GM19025 (cell line): Measurements from ENCODE around the gene TMEM30B.

Experiments used
- ATAC-seq: cut with Tn5 transposase; IDR thresholded peaks from one replicate; pipeline ENCODE4 v1.9.1; 2021; ENCODE audit warnings: mild to moderate bottlenecking, low read depth, moderate library complexity; ENCODE audit not compliant: unreplicated experiment

TMEM30B gene

GRCh38 chr14:61300754-61301153 lies 19.6 kb upstream of the TMEM30B start:
- ATAC-seq = no peak

DNA sequence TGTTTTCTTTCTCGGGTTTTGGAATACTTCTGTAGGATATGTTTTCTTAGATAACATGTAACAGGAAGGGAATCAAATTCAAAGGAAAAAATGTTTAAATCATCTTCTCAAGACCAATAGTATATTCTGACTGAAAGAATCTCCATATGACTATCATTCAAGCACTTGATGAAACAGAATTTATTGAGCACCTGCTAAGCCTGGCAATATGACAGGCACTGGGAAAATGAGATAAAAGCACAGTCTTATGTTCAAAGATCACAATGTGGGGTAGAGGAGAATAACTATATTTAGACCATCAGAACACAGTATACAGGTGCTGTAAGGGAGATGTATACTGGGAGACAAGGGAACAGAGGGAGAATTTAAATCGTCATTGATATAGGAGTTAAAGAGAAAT lies 19.1 kb upstream of the TMEM30B start:
- no peak for ATAC-seq

GRCh38 chr14:61298824-61299223 lies 17.7 kb upstream of the TMEM30B start:
- no peak for ATAC-seq

GRCh38 chr14:61297581-61297980 lies 16.4 kb upstream of the TMEM30B start:
- no peak for ATAC-seq

DNA sequence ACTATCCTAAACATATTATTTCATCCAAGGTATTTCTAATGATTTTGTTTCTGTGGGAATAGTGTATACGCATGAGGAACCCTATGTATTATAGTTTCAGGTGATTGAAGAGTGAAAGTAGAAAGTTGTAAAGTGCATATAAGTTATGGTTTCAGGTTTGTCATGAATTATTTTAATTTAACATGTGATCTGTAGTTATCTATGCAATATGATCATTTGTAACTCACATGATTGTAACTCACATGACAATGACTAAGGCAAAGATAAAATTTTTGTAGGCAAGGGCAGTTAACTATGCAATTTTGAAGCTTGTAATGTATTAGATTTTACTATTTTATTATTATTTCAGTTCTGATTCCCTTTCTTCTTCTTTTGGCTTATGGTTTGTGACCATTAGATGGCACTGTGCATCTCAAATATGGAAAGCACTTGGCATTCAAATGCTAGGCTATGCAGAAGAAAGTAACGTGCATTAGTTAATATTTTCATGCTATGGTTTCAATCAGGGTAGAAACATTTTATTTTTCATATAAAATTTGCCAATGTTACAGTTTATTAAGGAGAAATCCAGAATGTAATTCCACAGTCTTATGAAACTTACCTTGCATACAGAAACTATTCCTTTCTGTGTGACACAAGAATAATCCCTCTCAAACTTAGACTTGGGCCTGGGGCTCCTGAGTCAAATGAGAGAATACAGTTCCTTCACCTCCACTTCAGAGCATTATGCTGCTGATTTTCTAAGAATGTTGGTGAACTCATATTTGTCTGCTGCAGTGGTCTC lies 15.8 kb upstream of the TMEM30B start:
- no peak for ATAC-seq

- ATAC-seq = no peak
Observed at GRCh38 chr14:61296151-61296550, 15.0 kb upstream of the TMEM30B start.

DNA sequence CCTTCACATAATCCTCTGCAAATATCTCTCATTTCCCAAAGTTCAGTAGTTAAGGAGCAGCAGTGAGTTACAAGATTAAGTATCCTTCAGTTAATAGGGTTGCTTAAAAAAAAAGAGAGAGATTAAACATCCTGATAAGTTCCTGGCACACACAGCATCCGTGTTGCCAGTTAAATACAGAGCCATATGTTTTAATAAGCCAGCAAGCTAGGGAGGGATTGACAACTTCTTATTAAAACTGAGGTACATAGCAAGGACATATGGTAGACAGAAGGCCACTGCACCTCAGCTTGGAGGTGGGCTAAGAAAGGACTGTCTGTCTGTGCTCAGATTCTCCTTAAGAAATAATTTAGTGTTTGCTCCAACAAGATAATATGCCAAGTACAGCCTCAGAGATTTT lies 9.6 kb upstream of the TMEM30B start:
- ATAC-seq = no peak

GRCh38 chr14:61288720-61289119 lies 7.6 kb upstream of the TMEM30B start:
- no peak for ATAC-seq

- no peak for ATAC-seq
Observed at GRCh38 chr14:61288228-61288627, 7.1 kb upstream of the TMEM30B start.

- no peak for ATAC-seq
Observed at GRCh38 chr14:61287196-61287595, 6.1 kb upstream of the TMEM30B start.

DNA sequence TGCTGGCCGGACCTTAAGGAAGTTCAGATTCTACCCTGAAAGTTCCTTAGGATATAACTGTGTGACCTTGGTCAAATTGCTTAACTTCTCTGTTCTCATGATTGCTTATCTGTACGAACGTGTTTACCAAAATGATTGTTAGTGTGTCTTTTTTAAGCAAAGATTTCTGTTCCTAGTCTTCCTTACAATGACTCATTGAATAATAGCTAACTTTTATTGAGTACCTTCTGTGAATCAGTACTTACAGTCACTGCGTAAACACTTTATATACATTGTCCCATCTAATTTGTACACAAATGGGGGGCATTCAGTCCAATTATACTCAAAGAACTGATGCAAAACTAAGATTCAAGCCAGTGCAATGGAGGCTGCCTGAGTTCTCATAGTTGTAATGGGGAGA lies 4.2 kb upstream of the TMEM30B start:
- ATAC-seq = no peak

DNA sequence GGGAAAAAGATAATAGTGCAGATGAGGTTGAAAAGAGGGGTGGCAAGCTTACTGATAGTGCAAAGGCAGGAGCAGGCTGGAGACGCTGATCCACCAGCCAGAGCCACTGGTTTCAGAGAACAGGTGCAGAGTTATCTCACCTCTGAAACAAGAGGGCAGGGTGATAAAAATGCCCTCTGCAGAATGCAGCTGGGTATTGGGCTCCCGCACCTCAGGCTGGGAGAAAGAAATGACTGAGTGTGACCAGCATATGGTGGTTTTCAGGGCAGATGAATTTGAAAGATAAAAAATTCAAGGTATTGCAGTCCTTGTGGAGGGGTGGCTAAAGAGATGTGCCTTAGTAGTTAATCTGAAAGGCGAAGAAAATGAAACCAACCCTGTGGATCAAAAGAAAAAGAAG lies 2.9 kb upstream of the TMEM30B start:
- ATAC-seq = no peak

DNA sequence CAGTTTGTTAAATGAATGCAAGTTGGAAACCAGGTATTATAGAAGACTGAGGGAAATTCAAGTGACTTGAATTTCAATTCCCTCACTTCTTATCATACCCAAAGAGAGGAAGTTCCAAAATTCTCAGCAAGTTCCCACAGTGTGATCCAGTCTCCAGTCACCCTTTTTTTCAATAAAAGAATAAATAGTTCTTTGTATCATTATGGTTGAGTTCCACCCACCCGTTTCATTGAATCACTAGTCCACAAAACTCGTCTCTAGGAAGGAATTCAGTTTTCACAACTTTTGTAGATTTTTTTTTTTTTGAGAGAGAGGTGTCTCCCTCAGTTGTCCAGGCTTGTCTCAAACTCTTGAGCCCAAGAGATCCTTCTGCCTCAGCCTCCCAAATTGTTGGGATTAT lies 1.6 kb upstream of the TMEM30B start:
- ATAC-seq = no peak

- ATAC-seq = no peak
Observed at GRCh38 chr14:61281948-61282275, 774 bp upstream of the TMEM30B start.

DNA sequence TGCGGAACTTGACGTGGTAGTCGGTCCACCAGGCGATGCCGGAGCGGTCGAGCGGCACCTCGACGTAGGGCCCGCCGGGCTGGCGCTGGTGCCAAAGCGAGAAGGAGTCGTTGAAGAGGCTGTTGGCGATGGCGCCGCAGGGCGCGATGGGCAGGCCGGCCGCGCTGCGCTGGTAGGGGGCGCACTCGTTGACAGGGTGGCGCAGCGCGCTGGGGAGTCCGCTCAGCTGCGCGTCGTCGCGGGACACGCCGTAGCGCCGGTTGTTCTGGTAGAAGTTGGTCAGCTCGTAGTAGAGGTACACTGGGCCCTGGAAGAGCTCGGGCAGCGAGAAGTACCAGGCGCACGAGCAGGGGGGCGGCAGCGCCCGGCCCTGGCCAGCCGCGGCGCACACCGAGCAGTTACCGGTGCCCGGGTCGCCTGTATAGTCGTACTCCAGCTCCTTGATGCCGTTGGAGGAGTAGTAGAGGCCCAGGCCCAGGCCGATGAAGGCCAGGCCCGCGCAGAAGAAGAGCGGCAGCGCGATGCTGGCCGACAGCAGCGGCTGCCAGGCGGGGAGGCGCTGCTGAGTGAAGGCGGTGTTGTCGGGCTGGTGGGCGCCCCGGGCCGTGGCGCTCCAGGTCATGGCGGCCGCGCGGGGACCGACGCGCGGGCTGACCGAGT lies 482 bp downstream of the TMEM30B start:
- no peak for ATAC-seq

- no peak for ATAC-seq
Observed at GRCh38 chr14:61280092-61280525, 1.0 kb downstream of the TMEM30B start.

DNA sequence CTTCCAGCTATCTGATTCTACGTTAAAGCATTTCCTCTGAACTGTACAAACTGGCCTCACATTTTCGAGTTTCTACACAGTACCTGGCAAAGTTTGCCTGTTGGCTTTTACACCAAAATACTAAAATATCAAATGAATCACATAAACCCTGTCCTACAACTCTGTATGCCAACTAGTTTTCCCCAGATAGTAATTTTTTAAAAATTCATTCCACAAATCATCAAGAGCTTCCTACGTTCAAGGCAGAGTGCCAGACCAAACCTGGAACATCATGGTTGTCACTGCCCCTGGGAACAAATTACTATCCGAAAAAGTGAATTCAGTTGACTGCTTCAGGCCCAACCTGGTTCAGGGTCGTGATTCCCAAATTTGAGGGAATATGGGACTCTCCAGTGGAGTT lies 2.1 kb downstream of the TMEM30B start:
- no peak for ATAC-seq

DNA sequence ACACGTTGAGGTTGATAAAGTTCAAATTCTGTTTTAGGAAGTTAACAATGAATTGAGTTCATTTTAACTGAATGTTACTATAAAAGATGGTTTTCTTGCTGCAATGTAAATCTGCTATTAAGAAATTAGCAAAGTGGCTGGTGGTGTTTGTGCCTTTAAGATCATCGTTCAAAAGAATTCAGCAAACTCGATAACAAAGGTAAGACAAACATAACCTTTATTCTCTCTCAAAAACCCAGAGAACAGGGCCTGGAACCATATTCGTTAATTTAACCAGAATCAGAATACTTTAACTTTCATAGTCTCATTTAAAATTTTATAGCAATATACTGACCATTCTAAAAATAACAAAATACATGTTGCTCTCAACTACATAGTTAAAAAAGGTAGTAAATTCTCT lies 3.4 kb downstream of the TMEM30B start:
- ATAC-seq = no peak

DNA sequence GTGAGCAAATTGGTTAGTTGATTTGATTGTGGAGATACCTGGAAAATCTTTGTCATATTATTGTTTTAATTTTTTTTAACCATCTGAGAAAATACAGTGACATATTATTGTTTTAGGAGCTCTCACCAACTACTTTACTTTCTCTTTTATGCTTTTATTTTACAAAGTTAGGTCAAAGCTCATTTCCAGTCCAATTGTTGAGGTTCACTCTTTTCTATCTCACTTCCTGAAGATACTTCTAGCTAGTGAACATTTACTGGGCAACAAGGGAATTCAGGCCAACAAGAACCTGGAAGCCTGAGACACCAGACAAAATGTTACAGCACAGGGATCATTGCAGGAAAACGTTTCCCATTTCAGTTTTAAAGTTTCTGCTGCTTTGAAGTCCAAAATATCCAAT lies 3.9 kb downstream of the TMEM30B start:
- ATAC-seq = no peak

- ATAC-seq = no peak
Observed at GRCh38 chr14:61271552-61271951, 9.6 kb downstream of the TMEM30B start.

GRCh38 chr14:61270714-61271113 lies 10.4 kb downstream of the TMEM30B start:
- ATAC-seq = no peak

DNA sequence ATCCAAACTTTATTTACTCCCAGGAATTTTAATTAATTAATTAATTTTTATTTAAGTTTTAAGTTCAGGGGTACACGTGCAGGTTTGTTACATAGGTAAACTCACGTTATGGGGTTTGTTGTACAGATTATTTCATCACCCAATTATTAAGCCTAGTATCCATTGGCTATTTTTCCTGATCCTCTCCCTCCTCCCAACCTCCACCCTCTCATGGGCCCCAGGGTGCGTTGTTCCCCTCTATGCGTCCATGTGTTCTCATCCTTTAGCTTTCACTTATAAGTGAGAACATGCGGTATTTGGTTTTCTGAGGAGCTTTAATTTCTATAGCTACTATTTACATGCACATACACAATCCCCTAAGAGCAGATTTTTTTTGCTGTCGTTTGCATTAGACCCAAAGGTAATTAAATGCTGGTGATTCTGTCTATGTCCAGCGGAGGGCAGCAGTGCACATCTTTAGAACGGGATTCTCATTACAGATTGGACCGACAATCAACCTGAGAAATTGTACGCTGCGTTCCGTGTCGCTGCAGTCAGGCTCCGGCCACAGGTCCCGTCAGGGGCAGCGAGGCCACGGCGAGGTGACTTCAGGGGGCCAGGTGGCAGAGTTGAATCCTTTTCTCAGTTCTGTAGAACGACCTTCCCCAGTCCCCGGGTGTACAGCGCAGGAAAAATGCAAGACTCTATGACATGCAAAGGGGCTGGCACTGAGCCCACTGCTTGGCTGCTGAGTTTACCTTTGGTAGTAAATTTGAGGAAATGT lies 11.6 kb downstream of the TMEM30B start:
- peak; percentile 77 for ATAC-seq
